A549 (cell line): ENCODE results near the gene SH2D3A. TPM values are rescaled to one million over a fixed set of nuclear protein-coding genes. Genes with fewer than 3 reads are reported as not detected.

Experiments used
- ATAC-seq, 2 experiments: fragments of 200-7000 bp in 1 of 2; fragments of >200 bp in 1 of 2; cut with Nextera tagmentation in 1 of 2; cut with Tn5 transposase in 1 of 2; 3 replicates each; pipeline versions ENCODE4 v1.8.0 to v1.9.1; 2018 to 2020; ENCODE audit warnings: mild to moderate bottlenecking in 1 of 2, moderate library complexity in 1 of 2
- CTCF ChIA-PET: fragments of 300-600 bp; sonication (Branson Sonifier 250); formaldehyde crosslinking; extraction: SDS; loops from one replicate; lab custom pipeline; 2021; ENCODE audit warnings: antibody characterized with exemption, inconsistent platforms; lab: Yijun Ruan, JAX
- POLR2A ChIA-PET: fragments of 350-600 bp; formaldehyde crosslinking; extraction: SDS; loops from one replicate; lab custom pipeline; 2021; ENCODE audit warnings: antibody characterized with exemption, inconsistent platforms; lab: Yijun Ruan, JAX
- DNase-seq, 2 experiments: peaks; one replicate each; pipeline versions ENCODE4 v3.0.0 to v3.0.0-alpha.2; 2011 to 2016; ENCODE audit warnings: low read depth in 1 of 2, low spot score in 1 of 2
- FAIRE-seq: peaks from 2 replicates; lab custom pipeline; 2011; peaks lifted over from hg19 to GRCh38; lab: Jason Lieb, UNC
- H3K27ac ChIP-seq, 2 experiments: fragments of >200 bp; sonication (Bioruptor Twin); formaldehyde crosslinking; 3 replicates each; pipeline ENCODE4 v1.5.1; 2016 to 2017
- H3K4me1 ChIP-seq: fragments of >200 bp; sonication (Bioruptor Twin); formaldehyde crosslinking; 3 replicates; pipeline ENCODE4 v1.6.1; 2016
- H3K4me2 ChIP-seq: fragments of >200 bp; sonication (Bioruptor Twin); formaldehyde crosslinking; 3 replicates; pipeline ENCODE4 v1.6.1; 2016
- H3K4me3 ChIP-seq: fragments of >200 bp; sonication (Bioruptor Twin); formaldehyde crosslinking; 3 replicates; pipeline ENCODE4 v1.5.1; 2016
- H3K9me3 ChIP-seq: fragments of >200 bp; sonication (Bioruptor Twin); formaldehyde crosslinking; 3 replicates; pipeline ENCODE4 v1.6.1; 2016
- CHD4 ChIP-seq: fragments of 200-600 bp; sonication (generic); IDR thresholded peaks from 2 replicates; pipeline ENCODE4 v1.6.1; 2016; ENCODE audit warnings: antibody characterized with exemption, mild to moderate bottlenecking, borderline replicate concordance
- EHF ChIP-seq: fragments of 250-450 bp; sonication (Bioruptor Pico); IDR thresholded peaks from 2 replicates; pipeline ENCODE4 v1.5.0; 2020; ENCODE audit warnings: mild to moderate bottlenecking
- FOSL2 ChIP-seq, 2 experiments: fragments of 450-650 bp in 1 of 2; fragments of >200 bp in 1 of 2; sonication (Bioruptor Twin) in 1 of 2; formaldehyde crosslinking; IDR thresholded peaks; 2 replicates each; pipeline versions ENCODE4 v1.5.0 to v1.6.1; 2016 to 2020; ENCODE audit warnings: mild to moderate bottlenecking in 1 of 2, moderate library complexity in 1 of 2
- FOXS1 ChIP-seq: fragments of 250-450 bp; sonication (Bioruptor Pico); IDR thresholded peaks from 2 replicates; pipeline ENCODE4 v1.5.0; 2020; ENCODE audit warnings: mild to moderate bottlenecking, moderate library complexity
- GATA3 ChIP-seq: IDR thresholded peaks from 2 replicates; pipeline ENCODE4 v1.6.1; 2012; ENCODE audit warnings: borderline replicate concordance
- HMGXB4 ChIP-seq: fragments of 250-450 bp; sonication (Bioruptor Pico); IDR thresholded peaks from 2 replicates; pipeline ENCODE4 v1.5.0; 2021; ENCODE audit warnings: mild to moderate bottlenecking, moderate library complexity, borderline replicate concordance
- KDM5A ChIP-seq: fragments of 200-600 bp; sonication (generic); IDR thresholded peaks from 2 replicates; pipeline ENCODE4 v1.6.1; 2016; ENCODE audit warnings: antibody characterized with exemption, mild to moderate bottlenecking
- MAZ ChIP-seq: fragments of 150-350 bp; IDR thresholded peaks from 2 replicates; pipeline ENCODE4 v1.6.1; 2014; ENCODE audit warnings: antibody characterized with exemption, low read depth, low read length, borderline replicate concordance
- MYC ChIP-seq: IDR thresholded peaks from 2 replicates; pipeline ENCODE4 v1.6.1; 2012; ENCODE audit warnings: mild to moderate bottlenecking, inconsistent platforms, low read length, improper control_type of control experiment, borderline replicate concordance
- NPAS2 ChIP-seq: fragments of 250-450 bp; sonication (Bioruptor Pico); IDR thresholded peaks from 2 replicates; pipeline ENCODE4 v1.8.0; 2022; ENCODE audit warnings: mild to moderate bottlenecking, moderate library complexity, borderline replicate concordance
- PBX3 ChIP-seq: IDR thresholded peaks from 2 replicates; pipeline ENCODE4 v1.6.1; 2012
- POLR2A ChIP-seq: IDR thresholded peaks from 2 replicates; pipeline ENCODE4 v1.6.1; 2012; ENCODE audit warnings: mild to moderate bottlenecking, low read length
- RARB ChIP-seq: fragments of 250-450 bp; sonication (Bioruptor Pico); IDR thresholded peaks from 2 replicates; pipeline ENCODE4 v1.8.0; 2021; ENCODE audit warnings: mild to moderate bottlenecking, moderate library complexity
- RNF2 ChIP-seq: fragments of 200-600 bp; sonication (generic); IDR thresholded peaks from 2 replicates; pipeline ENCODE4 v1.6.1; 2016; ENCODE audit warnings: low read depth, mild to moderate bottlenecking, antibody characterized with exemption, moderate library complexity, borderline replicate concordance
- ZFP36 ChIP-seq: fragments of 450-650 bp; IDR thresholded peaks from 2 replicates; pipeline ENCODE4 v1.6.1; 2014; ENCODE audit warnings: borderline replicate concordance; ENCODE audit not compliant: partially characterized antibody
- ZSCAN20 ChIP-seq: fragments of 250-450 bp; sonication (Bioruptor Pico); IDR thresholded peaks from 2 replicates; pipeline ENCODE4 v1.8.0; 2022; ENCODE audit warnings: mild to moderate bottlenecking, moderate library complexity
- WGBS: methylation state at CpG from one replicate; pipeline ENCODE4 v1.1.6; 2017; ENCODE audit errors: missing lambda C conversion rate; 5-methylcytosine and 5-hydroxymethylcytosine counted together
- polyA plus RNA-seq, 4 experiments: library from polyadenylated mRNA; depleted of rRNA in 3 of 4; stranded (reverse); fragments of >200 nt; fragmentation: RNase III in 1 of 4; extraction: RNeasy Plus Mini Kit Qiagen cat#74134 plus additional on column Dnase treatment in 1 of 4; gene quantifications; 2 replicates in 3 of 4; 3 replicates in 1 of 4; pipeline ENCODE4 v1.2.3, GENCODE V29; 2011 to 2017

The SH2D3A gene
- polyA plus RNA-seq, 2 of the 4 experiments (the other 2 are of a cell fraction) = 6.7 to 10.0 TPM

- H3K27ac ChIP-seq = peak overlapping the region in 1 of 2 experiments; percentile 75; a peak in 3 of 6 replicates
- H3K4me1 ChIP-seq = peaks cover 14% of the 10 kb centered on the region; the same call in 2 of the 3 replicates
- ATAC-seq (no peak; a peak in 1 of 6 replicates), FAIRE-seq (no peak), DNase-seq (no peak)
- CTCF ChIA-PET = interaction anchor here (0.6 to 1.0 kb wide), 2 partner anchors 131 to 214 kb away, joined by 3 read pairs; no protein-coding TSS in a partner anchor
- POLR2A ChIA-PET = no interaction called here
- TF ChIP-seq HMGXB4 (no peak), NPAS2 (CRISPR knock-in tag) (no peak), PBX3 (no peak)
- peak overlapping the region; percentile 52; the same call in 2 of the 3 replicates for H3K4me2 ChIP-seq
- H3K9me3 ChIP-seq = no peaks in the 10 kb centered on the region
- 93% methylated on average over 11 of the region's 30 CpGs for WGBS
- no peak overlapping the region for H3K4me3 ChIP-seq
Measured at GRCh38 chr19:6730941-6731670, 36.1 kb downstream of the SH2D3A start.

GRCh38 chr19:6730153-6730804, 37.0 kb downstream of the SH2D3A start:
- TF ChIP-seq MYC (no peak), KDM5A (no peak), MAZ (no peak), POLR2A (no peak), EHF (no peak), NPAS2 (CRISPR knock-in tag) (no peak), GATA3 (no peak), FOXS1 (no peak)
- ChIA-PET POLR2A (no interaction called here), CTCF (interaction anchor here (0.6 to 1.0 kb wide), 3 partner anchors 132 to 734 kb away, joined by 3 to 4 read pairs (median 3); no protein-coding TSS in a partner anchor)
- Histone ChIP-seq H3K4me3 (no peak overlapping the region), H3K4me2 (peak overlapping the region; percentile 52), H3K9me3 (no peaks in the 10 kb centered on the region), H3K4me1 (peaks cover 19% of the 10 kb centered on the region), H3K27ac (peak overlapping the region; percentile 59 to 75; a peak in 5 of 6 replicates)
- 41% methylated on average over 13 of the region's 27 CpGs for WGBS
- ATAC-seq = peak; percentile 60 to 85
- peak; percentile 49 to 84 for DNase-seq
- no peak for FAIRE-seq

- Histone ChIP-seq H3K4me2 (peak overlapping the region; percentile 52), H3K27ac (peak overlapping the region; percentile 59 to 75; a peak in 5 of 6 replicates), H3K4me3 (no peak overlapping the region), H3K4me1 (peaks cover 25% of the 10 kb centered on the region), H3K9me3 (no peaks in the 10 kb centered on the region)
- no peak for TF ChIP-seq ZFP36
- no peak for TF ChIP-seq PBX3
- no peak for TF ChIP-seq CHD4
- no peak for TF ChIP-seq KDM5A
- TF ChIP-seq FOSL2 (IDR thresholded peaks at IDR 0.05) = no peak
- no peak for TF ChIP-seq FOSL2 (CRISPR knock-in tag; IDR thresholded peaks at IDR 0.05)
- TF ChIP-seq RNF2 = no peak
- no peak for TF ChIP-seq ZSCAN20 (CRISPR knock-in tag)
- TF ChIP-seq RARB (CRISPR knock-in tag) = no peak
- no peak for FAIRE-seq
- DNase-seq = no peak
- ATAC-seq = no peak
- ChIA-PET POLR2A (interaction anchor here (0.5 kb wide), 1 partner anchor 83 kb away, joined by 3 read pairs; no protein-coding TSS in a partner anchor), CTCF (interaction anchor here (0.6 to 1.5 kb wide), 4 partner anchors 9 to 735 kb away, joined by 3 to 7 read pairs (median 4); partner anchors contain the start of gene GPR108)
- 86% methylated on average over 23 of the region's 23 CpGs for WGBS
Measured at GRCh38 chr19:6729573-6730152, 37.6 kb downstream of the SH2D3A start.
